Chondrocyte (in vitro differentiated cells): ENCODE data around the gene DNA2. TPM values are rescaled to one million over a fixed set of nuclear protein-coding genes. Genes with fewer than 3 reads are reported as not detected.

Experiments used
- DNase-seq: peaks from one replicate; pipeline ENCODE4 v3.0.0; 2021; ENCODE audit warnings: mixed read lengths, low spot score
- H3K27ac Mint-ChIP-seq: one replicate; pipeline ENCODE4 v1.8.0; 2021; ENCODE audit warnings: mild to moderate bottlenecking, moderate library complexity, mixed read lengths; ENCODE audit not compliant: unreplicated experiment
- H3K27me3 Mint-ChIP-seq: 2 replicates; pipeline ENCODE4 v1.8.0; 2021; ENCODE audit warnings: low read depth, mixed read lengths
- H3K36me3 Mint-ChIP-seq: 2 replicates; pipeline ENCODE4 v1.8.0; 2021; ENCODE audit warnings: low read depth, mixed read lengths
- H3K4me1 Mint-ChIP-seq: 2 replicates; pipeline ENCODE4 v1.8.0; 2021; ENCODE audit warnings: low read depth, mild to moderate bottlenecking, mixed read lengths
- H3K4me3 Mint-ChIP-seq: one replicate; pipeline ENCODE4 v1.8.0; 2021; ENCODE audit warnings: mild to moderate bottlenecking, moderate library complexity, mixed read lengths; ENCODE audit not compliant: unreplicated experiment
- H3K9me3 Mint-ChIP-seq: 2 replicates; pipeline ENCODE4 v1.8.0; 2021; ENCODE audit warnings: low read depth, mixed read lengths
- CTCF ChIP-seq: fragments of 200-600 bp; sonication (generic); IDR thresholded peaks from 2 replicates; pipeline ENCODE4 v1.5.0; 2021; ENCODE audit warnings: antibody characterized with exemption, mild to moderate bottlenecking, moderate library complexity
- total RNA-seq: library from RNA; stranded (reverse); gene quantifications from 3 replicates; pipeline ENCODE4 v1.2.1, GENCODE V29; 2021

The DNA2 gene
- total RNA-seq, 1 donor from 2014 or later = 6.8 TPM

DNA sequence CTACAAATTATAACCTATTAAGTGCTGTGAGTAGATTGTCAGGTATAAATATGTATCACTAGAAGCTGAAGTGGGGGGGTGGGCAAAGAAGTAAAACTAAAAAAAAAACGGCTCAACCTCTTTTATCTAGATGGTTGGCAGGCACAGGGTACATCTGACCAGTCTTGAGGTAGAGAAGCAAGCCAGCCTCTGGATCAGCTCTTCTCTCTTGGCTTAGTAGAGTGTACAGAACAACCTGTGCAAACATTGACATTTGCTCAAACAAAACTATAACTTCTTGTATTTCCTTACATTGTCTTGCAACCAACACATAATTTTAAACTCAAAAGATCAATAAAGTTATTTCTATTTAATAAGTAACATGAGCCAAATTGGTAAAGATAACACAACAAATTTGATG, 25.6 kb downstream of the DNA2 start:
- Mint-ChIP-seq H3K36me3 (peaks cover 1% of the 10 kb centered on the region), H3K27ac (no peak overlapping the region), H3K4me1 (no peaks in the 10 kb centered on the region), H3K9me3 (no peaks in the 10 kb centered on the region), H3K4me3 (no peak overlapping the region), H3K27me3 (no peaks in the 10 kb centered on the region)
- no peak for DNase-seq
- no peak for TF ChIP-seq CTCF

DNA sequence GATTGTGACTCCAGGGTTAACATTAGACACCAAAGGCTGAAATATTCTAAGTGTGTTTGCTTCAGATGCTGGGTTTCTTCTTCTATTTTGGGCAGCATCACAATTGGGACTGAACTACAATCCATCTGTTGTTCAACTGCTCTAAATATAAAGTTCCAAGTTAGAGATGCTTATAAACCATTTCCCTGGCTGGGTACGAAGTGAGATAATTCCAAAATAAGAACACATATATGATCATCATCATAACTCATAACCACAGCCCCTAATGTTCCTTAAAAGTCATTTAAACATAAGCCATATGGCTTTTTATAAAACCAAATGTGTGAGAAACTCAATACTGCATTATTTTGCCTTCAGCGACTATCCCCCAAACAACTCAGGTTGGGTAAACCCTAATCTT, 28.8 kb downstream of the DNA2 start:
- Mint-ChIP-seq H3K4me3 (no peak overlapping the region), H3K9me3 (no peaks in the 10 kb centered on the region), H3K27me3 (no peaks in the 10 kb centered on the region), H3K36me3 (no peaks in the 10 kb centered on the region), H3K27ac (no peak overlapping the region), H3K4me1 (no peaks in the 10 kb centered on the region)
- no peak for TF ChIP-seq CTCF
- no peak for DNase-seq

GRCh38 chr10:68440898-68441297, 30.9 kb downstream of the DNA2 start:
- no peaks in the 10 kb centered on the region for H3K9me3 Mint-ChIP-seq
- no peak overlapping the region for H3K4me3 Mint-ChIP-seq
- no peaks in the 10 kb centered on the region for H3K27me3 Mint-ChIP-seq
- no peak overlapping the region for H3K27ac Mint-ChIP-seq
- TF ChIP-seq CTCF = no peak
- no peak for DNase-seq
- H3K36me3 Mint-ChIP-seq = no peaks in the 10 kb centered on the region
- no peaks in the 10 kb centered on the region for H3K4me1 Mint-ChIP-seq

GRCh38 chr10:68435803-68436202, 36.0 kb downstream of the DNA2 start:
- no peak for TF ChIP-seq CTCF
- Mint-ChIP-seq H3K27me3 (no peaks in the 10 kb centered on the region), H3K9me3 (no peaks in the 10 kb centered on the region), H3K27ac (no peak overlapping the region), H3K4me1 (no peaks in the 10 kb centered on the region), H3K4me3 (no peak overlapping the region), H3K36me3 (no peaks in the 10 kb centered on the region)
- no peak for DNase-seq

DNA sequence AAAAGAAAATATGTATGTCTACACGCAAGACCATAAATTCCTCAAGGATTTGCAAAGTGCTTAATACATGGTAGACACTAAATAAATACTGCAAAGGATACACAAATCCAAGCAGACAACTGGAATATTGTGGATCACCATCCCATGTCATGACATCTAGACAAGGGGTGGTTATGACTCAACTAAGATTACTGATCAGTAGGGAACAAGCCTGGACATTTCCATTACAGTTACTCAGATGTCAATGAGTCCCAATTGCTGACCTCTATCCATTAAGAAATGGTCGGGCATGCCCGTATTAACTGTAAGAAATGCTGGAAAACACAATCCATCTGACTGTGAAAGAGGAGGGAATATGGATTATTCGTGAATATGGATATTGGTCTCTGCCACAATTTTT, 37.1 kb downstream of the DNA2 start:
- no peak overlapping the region for H3K4me3 Mint-ChIP-seq
- H3K9me3 Mint-ChIP-seq = no peaks in the 10 kb centered on the region
- no peaks in the 10 kb centered on the region for H3K36me3 Mint-ChIP-seq
- H3K27ac Mint-ChIP-seq = no peak overlapping the region
- no peaks in the 10 kb centered on the region for H3K27me3 Mint-ChIP-seq
- TF ChIP-seq CTCF = no peak
- DNase-seq = no peak
- H3K4me1 Mint-ChIP-seq = no peaks in the 10 kb centered on the region
